ENCODE data around the gene PLIN4.

PLIN4 gene

GRCh38 chr19:4495471-4495870 is 22.8 kb downstream of the PLIN4 start:
- Histone ChIP-seq H3K36me3 (ENCODE audit: control insufficient read depth, insufficient read depth, low read length) (peaks cover 88% of the 10 kb centered on the region), H3K4me3 (ENCODE audit: low read depth, low read length) (no peak overlapping the region), H3K9me3 (ENCODE audit: control insufficient read depth, insufficient read depth, low read depth, low read length) (no peaks in the 10 kb centered on the region), H3K9ac (ENCODE audit: low read length) (no peak overlapping the region), H3K4me1 (ENCODE audit: control insufficient read depth, insufficient read depth, low read length) (no peaks in the 10 kb centered on the region), H3K27ac (ENCODE audit: low read depth, low read length) (no peak overlapping the region), H3K27me3 (ENCODE audit: control insufficient read depth, insufficient read depth, low read length) (no peaks in the 10 kb centered on the region)

GRCh38 chr19:4494691-4495064 is 23.6 kb downstream of the PLIN4 start:
- Histone ChIP-seq H3K27ac (ENCODE audit: low read depth, low read length) (no peak overlapping the region), H3K36me3 (ENCODE audit: control insufficient read depth, insufficient read depth, low read length) (peaks cover 88% of the 10 kb centered on the region), H3K9ac (ENCODE audit: low read length) (no peak overlapping the region), H3K4me1 (ENCODE audit: control insufficient read depth, insufficient read depth, low read length) (no peaks in the 10 kb centered on the region), H3K27me3 (ENCODE audit: control insufficient read depth, insufficient read depth, low read length) (no peaks in the 10 kb centered on the region), H3K4me3 (ENCODE audit: low read depth, low read length) (no peak overlapping the region), H3K9me3 (ENCODE audit: control insufficient read depth, insufficient read depth, low read depth, low read length) (no peaks in the 10 kb centered on the region)

- H3K4me3 ChIP-seq (ENCODE audit: low read depth, low read length): no peak overlapping the region
- H3K9ac ChIP-seq (ENCODE audit: low read length): no peak overlapping the region
- H3K9me3 ChIP-seq (ENCODE audit: control insufficient read depth, insufficient read depth, low read depth, low read length): no peaks in the 10 kb centered on the region
- no peak overlapping the region for H3K27ac ChIP-seq (ENCODE audit: low read depth, low read length)
- no peaks in the 10 kb centered on the region for H3K27me3 ChIP-seq (ENCODE audit: control insufficient read depth, insufficient read depth, low read length)
- H3K36me3 ChIP-seq (ENCODE audit: control insufficient read depth, insufficient read depth, low read length): peaks cover 90% of the 10 kb centered on the region
- H3K4me1 ChIP-seq (ENCODE audit: control insufficient read depth, insufficient read depth, low read length): no peaks in the 10 kb centered on the region
These were observed 24.2 kb downstream of the PLIN4 start for GRCh38 chr19:4493929-4494690.

DNA sequence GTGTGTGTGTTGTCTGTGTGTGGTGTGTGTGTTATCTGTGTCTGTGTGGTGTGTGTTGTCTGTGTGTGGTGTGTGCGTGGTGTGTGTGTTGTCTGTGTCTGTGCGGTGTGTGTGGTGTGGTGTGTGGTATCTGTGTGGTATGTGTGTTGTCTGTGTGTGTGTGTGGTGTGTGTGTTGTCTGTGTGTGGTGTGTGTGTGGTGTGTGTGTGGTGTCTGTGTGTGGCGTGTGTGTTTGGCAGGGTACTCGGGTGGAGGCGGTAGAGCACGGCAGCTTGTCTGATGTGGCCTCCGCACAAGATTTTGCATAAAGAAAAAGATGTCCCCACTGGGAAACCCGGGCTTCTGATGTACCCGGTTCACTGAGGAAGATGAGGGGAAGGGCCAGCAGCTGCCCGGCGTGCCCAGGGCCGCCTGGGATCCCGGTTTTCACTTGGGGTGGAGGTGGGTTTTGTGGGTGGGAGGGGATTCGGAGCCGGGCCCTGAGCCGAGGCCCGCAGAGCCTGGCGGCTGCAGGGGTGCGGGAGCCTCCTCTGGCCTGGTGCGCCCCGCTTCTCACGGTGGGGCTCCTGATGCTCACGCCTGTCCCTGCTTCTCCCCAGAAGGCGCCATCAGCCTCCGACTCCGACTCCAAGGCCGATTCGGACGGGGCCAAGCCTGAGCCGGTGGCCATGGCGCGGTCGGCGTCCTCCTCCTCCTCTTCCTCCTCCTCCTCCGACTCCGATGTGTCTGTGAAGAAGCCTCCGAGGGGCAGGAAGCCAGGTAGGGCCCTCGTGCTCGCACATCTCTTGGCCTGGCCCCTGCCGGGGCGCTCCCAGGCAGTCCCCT is 25.0 kb downstream of the PLIN4 start:
- no peak overlapping the region for H3K4me3 ChIP-seq (ENCODE audit: low read depth, low read length)
- H3K9ac ChIP-seq (ENCODE audit: low read length): no peak overlapping the region
- peaks cover 92% of the 10 kb centered on the region for H3K36me3 ChIP-seq (ENCODE audit: control insufficient read depth, insufficient read depth, low read length)
- no peaks in the 10 kb centered on the region for H3K4me1 ChIP-seq (ENCODE audit: control insufficient read depth, insufficient read depth, low read length)
- H3K27me3 ChIP-seq (ENCODE audit: control insufficient read depth, insufficient read depth, low read length): no peaks in the 10 kb centered on the region
- H3K27ac ChIP-seq (ENCODE audit: low read depth, low read length): no peak overlapping the region
- H3K9me3 ChIP-seq (ENCODE audit: control insufficient read depth, insufficient read depth, low read depth, low read length): no peaks in the 10 kb centered on the region

DNA sequence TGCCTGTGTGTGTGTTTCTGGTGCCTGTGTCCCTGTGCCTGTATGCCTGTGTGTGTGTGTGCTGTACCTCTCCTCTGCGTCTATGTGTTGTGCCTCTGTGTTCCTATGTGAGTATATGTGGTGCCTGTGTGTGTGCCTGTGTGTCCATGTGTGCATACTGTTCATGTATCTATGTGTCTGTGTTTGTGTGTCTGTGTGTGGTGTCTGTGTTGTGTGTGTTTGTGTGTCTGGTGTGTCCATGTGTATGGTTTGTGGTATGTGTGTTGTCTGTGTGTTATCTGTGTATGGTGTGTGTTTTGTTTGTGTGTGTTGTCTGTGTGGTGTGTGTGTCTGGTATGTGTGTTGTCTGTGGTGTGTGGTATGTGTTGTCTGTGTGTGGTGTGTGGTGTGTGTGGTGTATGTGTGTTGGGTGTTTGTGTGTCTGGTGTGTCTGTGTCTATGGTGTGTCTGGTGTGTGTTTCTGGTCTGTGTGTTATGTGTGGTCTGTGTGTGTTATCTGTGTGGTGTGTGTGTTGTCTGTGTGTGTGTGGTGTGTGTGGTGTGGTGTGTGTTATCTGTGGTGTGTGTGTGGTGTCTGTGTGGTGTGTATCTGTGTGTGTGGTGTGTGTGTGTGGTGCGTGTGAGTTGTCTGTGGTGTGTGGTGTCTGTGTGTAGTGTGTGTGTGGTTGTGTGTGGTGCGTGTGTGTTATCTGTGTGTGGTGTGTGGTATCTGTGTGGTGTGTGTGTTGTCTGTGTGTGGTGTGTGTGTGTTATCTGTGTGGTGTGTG is 25.8 kb downstream of the PLIN4 start:
- Histone ChIP-seq H3K4me1 (ENCODE audit: control insufficient read depth, insufficient read depth, low read length) (no peaks in the 10 kb centered on the region), H3K36me3 (ENCODE audit: control insufficient read depth, insufficient read depth, low read length) (peaks cover 89% of the 10 kb centered on the region), H3K9ac (ENCODE audit: low read length) (no peak overlapping the region), H3K27ac (ENCODE audit: low read depth, low read length) (no peak overlapping the region), H3K27me3 (ENCODE audit: control insufficient read depth, insufficient read depth, low read length) (no peaks in the 10 kb centered on the region), H3K9me3 (ENCODE audit: control insufficient read depth, insufficient read depth, low read depth, low read length) (no peaks in the 10 kb centered on the region), H3K4me3 (ENCODE audit: low read depth, low read length) (no peak overlapping the region)

GRCh38 chr19:4491446-4491845 is 26.8 kb downstream of the PLIN4 start:
- Histone ChIP-seq H3K27me3 (ENCODE audit: control insufficient read depth, insufficient read depth, low read length) (no peaks in the 10 kb centered on the region), H3K4me3 (ENCODE audit: low read depth, low read length) (no peak overlapping the region), H3K36me3 (ENCODE audit: control insufficient read depth, insufficient read depth, low read length) (peaks cover 88% of the 10 kb centered on the region), H3K4me1 (ENCODE audit: control insufficient read depth, insufficient read depth, low read length) (no peaks in the 10 kb centered on the region), H3K9ac (ENCODE audit: low read length) (no peak overlapping the region), H3K27ac (ENCODE audit: low read depth, low read length) (no peak overlapping the region), H3K9me3 (ENCODE audit: control insufficient read depth, insufficient read depth, low read depth, low read length) (no peaks in the 10 kb centered on the region)

- no peaks in the 10 kb centered on the region for H3K4me1 ChIP-seq (ENCODE audit: control insufficient read depth, insufficient read depth, low read length)
- H3K4me3 ChIP-seq (ENCODE audit: low read depth, low read length): no peak overlapping the region
- H3K27ac ChIP-seq (ENCODE audit: low read depth, low read length): no peak overlapping the region
- no peak overlapping the region for H3K9ac ChIP-seq (ENCODE audit: low read length)
- peaks cover 70% of the 10 kb centered on the region for H3K36me3 ChIP-seq (ENCODE audit: control insufficient read depth, insufficient read depth, low read length)
- H3K27me3 ChIP-seq (ENCODE audit: control insufficient read depth, insufficient read depth, low read length): no peaks in the 10 kb centered on the region
- H3K9me3 ChIP-seq (ENCODE audit: control insufficient read depth, insufficient read depth, low read depth, low read length): no peaks in the 10 kb centered on the region
These were observed 29.8 kb downstream of the PLIN4 start for GRCh38 chr19:4488496-4488895.

DNA sequence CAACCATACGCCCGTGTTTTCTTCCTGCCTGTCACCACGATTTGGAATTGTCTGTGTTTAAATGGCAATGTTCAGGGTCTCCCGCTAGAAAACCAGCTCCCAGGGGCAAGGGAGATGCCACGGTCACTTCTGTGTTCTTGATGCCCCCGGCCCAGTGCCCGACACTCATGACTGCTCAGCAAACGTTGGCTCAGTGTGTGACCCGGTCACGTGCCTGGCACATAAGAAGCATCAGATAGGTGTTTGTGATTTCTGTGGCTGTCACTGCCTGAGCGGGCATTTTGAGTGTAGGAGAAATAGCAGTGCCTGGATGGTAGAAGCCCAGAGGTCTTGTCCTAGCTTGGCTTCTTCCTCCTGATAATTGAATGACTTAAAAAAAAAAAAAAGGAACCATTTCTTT is 30.7 kb downstream of the PLIN4 start:
- H3K4me3 ChIP-seq (ENCODE audit: low read depth, low read length): no peak overlapping the region
- H3K36me3 ChIP-seq (ENCODE audit: control insufficient read depth, insufficient read depth, low read length): peaks cover 70% of the 10 kb centered on the region
- H3K9me3 ChIP-seq (ENCODE audit: control insufficient read depth, insufficient read depth, low read depth, low read length): no peaks in the 10 kb centered on the region
- no peaks in the 10 kb centered on the region for H3K27me3 ChIP-seq (ENCODE audit: control insufficient read depth, insufficient read depth, low read length)
- H3K9ac ChIP-seq (ENCODE audit: low read length): no peak overlapping the region
- no peak overlapping the region for H3K27ac ChIP-seq (ENCODE audit: low read depth, low read length)
- no peaks in the 10 kb centered on the region for H3K4me1 ChIP-seq (ENCODE audit: control insufficient read depth, insufficient read depth, low read length)

- no peak overlapping the region for H3K4me3 ChIP-seq (ENCODE audit: low read depth, low read length)
- H3K9me3 ChIP-seq (ENCODE audit: control insufficient read depth, insufficient read depth, low read depth, low read length): no peaks in the 10 kb centered on the region
- H3K9ac ChIP-seq (ENCODE audit: low read length): no peak overlapping the region
- no peak overlapping the region for H3K27ac ChIP-seq (ENCODE audit: low read depth, low read length)
- H3K4me1 ChIP-seq (ENCODE audit: control insufficient read depth, insufficient read depth, low read length): no peaks in the 10 kb centered on the region
- no peaks in the 10 kb centered on the region for H3K27me3 ChIP-seq (ENCODE audit: control insufficient read depth, insufficient read depth, low read length)
- H3K36me3 ChIP-seq (ENCODE audit: control insufficient read depth, insufficient read depth, low read length): peaks cover 48% of the 10 kb centered on the region
These were observed 34.9 kb downstream of the PLIN4 start for GRCh38 chr19:4483385-4483784.

- H3K9me3 ChIP-seq (ENCODE audit: control insufficient read depth, insufficient read depth, low read depth, low read length): no peaks in the 10 kb centered on the region
- H3K4me3 ChIP-seq (ENCODE audit: low read depth, low read length): no peak overlapping the region
- H3K27me3 ChIP-seq (ENCODE audit: control insufficient read depth, insufficient read depth, low read length): no peaks in the 10 kb centered on the region
- H3K27ac ChIP-seq (ENCODE audit: low read depth, low read length): no peak overlapping the region
- no peaks in the 10 kb centered on the region for H3K4me1 ChIP-seq (ENCODE audit: control insufficient read depth, insufficient read depth, low read length)
- peaks cover 47% of the 10 kb centered on the region for H3K36me3 ChIP-seq (ENCODE audit: control insufficient read depth, insufficient read depth, low read length)
- H3K9ac ChIP-seq (ENCODE audit: low read length): no peak overlapping the region
These were observed 35.4 kb downstream of the PLIN4 start for GRCh38 chr19:4482721-4483364.

Data from HUES6 (cell line).